Testis (tissue), 2 donors: ENCODE data around the gene HTT.

Experiments used
- POLR2A ChIP-seq: fragments of 450-650 bp; IDR thresholded peaks from one replicate; pipeline ENCODE4 v1.6.1; 2017; ENCODE audit warnings: antibody characterized with exemption, mild to moderate bottlenecking, moderate library complexity
- TF ChIP-seq, protein P1 (sequence below), 3 experiments: fragments of 450-650 bp in 2 of 3; fragments of 200-600 bp in 1 of 3; sonication (generic) in 1 of 3; IDR thresholded peaks; one replicate each; pipeline ENCODE4 v1.5.1; 2016 to 2019; ENCODE audit warnings: antibody characterized with exemption in 3 of 3, mild to moderate bottlenecking in 2 of 3, moderate library complexity in 1 of 3

- TF ChIP-seq, protein P1, sequence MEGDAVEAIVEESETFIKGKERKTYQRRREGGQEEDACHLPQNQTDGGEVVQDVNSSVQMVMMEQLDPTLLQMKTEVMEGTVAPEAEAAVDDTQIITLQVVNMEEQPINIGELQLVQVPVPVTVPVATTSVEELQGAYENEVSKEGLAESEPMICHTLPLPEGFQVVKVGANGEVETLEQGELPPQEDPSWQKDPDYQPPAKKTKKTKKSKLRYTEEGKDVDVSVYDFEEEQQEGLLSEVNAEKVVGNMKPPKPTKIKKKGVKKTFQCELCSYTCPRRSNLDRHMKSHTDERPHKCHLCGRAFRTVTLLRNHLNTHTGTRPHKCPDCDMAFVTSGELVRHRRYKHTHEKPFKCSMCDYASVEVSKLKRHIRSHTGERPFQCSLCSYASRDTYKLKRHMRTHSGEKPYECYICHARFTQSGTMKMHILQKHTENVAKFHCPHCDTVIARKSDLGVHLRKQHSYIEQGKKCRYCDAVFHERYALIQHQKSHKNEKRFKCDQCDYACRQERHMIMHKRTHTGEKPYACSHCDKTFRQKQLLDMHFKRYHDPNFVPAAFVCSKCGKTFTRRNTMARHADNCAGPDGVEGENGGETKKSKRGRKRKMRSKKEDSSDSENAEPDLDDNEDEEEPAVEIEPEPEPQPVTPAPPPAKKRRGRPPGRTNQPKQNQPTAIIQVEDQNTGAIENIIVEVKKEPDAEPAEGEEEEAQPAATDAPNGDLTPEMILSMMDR (IDR thresholded peaks at IDR 0.05) = no peak
- no peak for TF ChIP-seq POLR2A
These were observed 117.7 kb downstream of the HTT start for GRCh38 chr4:3192188-3192587.
